Stomach smooth muscle (tissue), 2 donors: Measurements from ENCODE around the gene ALG5.
A peak's percentile ranks its signal among the peaks of the same experiment; 100 is the strongest.

Experiments used
- H3K27ac ChIP-seq: one replicate; pipeline ENCODE4 v1.7.0; 2013; ENCODE audit warnings: mild to moderate bottlenecking, low read length, inconsistent platforms
- H3K27me3 ChIP-seq, 2 donors: one replicate each; pipeline ENCODE4 v1.7.0; 2013; ENCODE audit warnings: low read length in 2 of 2; ENCODE audit not compliant: insufficient read depth in 2 of 2, control insufficient read depth in 1 of 2
- H3K36me3 ChIP-seq, 2 donors: one replicate each; pipeline ENCODE4 v1.7.0; 2013; ENCODE audit warnings: low read length in 2 of 2; ENCODE audit not compliant: control insufficient read depth in 2 of 2, insufficient read depth in 2 of 2
- H3K4me1 ChIP-seq: one replicate; pipeline ENCODE4 v1.7.0; 2013; ENCODE audit warnings: low read length; ENCODE audit not compliant: control insufficient read depth, insufficient read depth
- H3K4me3 ChIP-seq, 2 donors: one replicate each; pipeline ENCODE4 v1.7.0; 2013; ENCODE audit warnings: low read length in 2 of 2
- H3K9ac ChIP-seq, 2 donors: one replicate each; pipeline ENCODE4 v1.7.0; 2013; ENCODE audit warnings: low read length in 2 of 2, mild to moderate bottlenecking in 1 of 2
- H3K9me3 ChIP-seq, 2 donors: one replicate each; pipeline ENCODE4 v1.7.0; 2013; ENCODE audit warnings: low read length in 2 of 2; ENCODE audit not compliant: control insufficient read depth in 2 of 2
- donor health status: healthy.
- donor health status: Pancreatic carcinoma.

ALG5 gene

GRCh38 chr13:36915896-36916640 is 83.1 kb downstream of the ALG5 start:
- Histone ChIP-seq H3K4me1 (peaks cover 16% of the 10 kb centered on the region), H3K27ac (no peak overlapping the region), H3K4me3 (no peak overlapping the region), H3K9ac (no peak overlapping the region), H3K9me3 (no peaks in the 10 kb centered on the region), H3K36me3 (no peaks in the 10 kb centered on the region), H3K27me3 (no peaks in the 10 kb centered on the region)

- H3K9ac ChIP-seq: no peak overlapping the region
- no peaks in the 10 kb centered on the region for H3K27me3 ChIP-seq
- H3K9me3 ChIP-seq: no peaks in the 10 kb centered on the region
- no peaks in the 10 kb centered on the region for H3K36me3 ChIP-seq
- H3K27ac ChIP-seq: no peak overlapping the region
- peaks cover 14% of the 10 kb centered on the region for H3K4me1 ChIP-seq
- H3K4me3 ChIP-seq: peak overlapping the region in 1 of 2 donors; percentile 15
Observed at GRCh38 chr13:36915106-36915505, 84.0 kb downstream of the ALG5 start.

GRCh38 chr13:36914648-36915047 is 84.5 kb downstream of the ALG5 start:
- peaks cover 14% of the 10 kb centered on the region for H3K4me1 ChIP-seq
- no peak overlapping the region for H3K9ac ChIP-seq
- H3K27ac ChIP-seq: no peak overlapping the region
- H3K4me3 ChIP-seq: peak overlapping the region in 1 of 2 donors; percentile 15
- H3K27me3 ChIP-seq: no peaks in the 10 kb centered on the region
- no peaks in the 10 kb centered on the region for H3K9me3 ChIP-seq
- H3K36me3 ChIP-seq: no peaks in the 10 kb centered on the region

GRCh38 chr13:36913463-36913862 is 85.7 kb downstream of the ALG5 start:
- H3K27me3 ChIP-seq: no peaks in the 10 kb centered on the region
- no peak overlapping the region for H3K27ac ChIP-seq
- H3K4me1 ChIP-seq: peaks cover 11% of the 10 kb centered on the region
- no peak overlapping the region for H3K4me3 ChIP-seq
- H3K9me3 ChIP-seq: no peaks in the 10 kb centered on the region
- H3K9ac ChIP-seq: no peak overlapping the region
- H3K36me3 ChIP-seq: no peaks in the 10 kb centered on the region

- Histone ChIP-seq H3K9ac (no peak overlapping the region), H3K9me3 (no peaks in the 10 kb centered on the region), H3K27me3 (no peaks in the 10 kb centered on the region), H3K27ac (no peak overlapping the region), H3K4me3 (no peak overlapping the region), H3K36me3 (no peaks in the 10 kb centered on the region), H3K4me1 (peaks cover 8% of the 10 kb centered on the region)
Observed at GRCh38 chr13:36912973-36913372, 86.2 kb downstream of the ALG5 start.

GRCh38 chr13:36912369-36912768 is 86.8 kb downstream of the ALG5 start:
- Histone ChIP-seq H3K27me3 (no peaks in the 10 kb centered on the region), H3K27ac (no peak overlapping the region)

GRCh38 chr13:36910545-36910944 is 88.6 kb downstream of the ALG5 start:
- H3K4me3 ChIP-seq: no peak overlapping the region
- peaks cover 8% of the 10 kb centered on the region for H3K4me1 ChIP-seq
- no peak overlapping the region for H3K27ac ChIP-seq
- H3K27me3 ChIP-seq: no peaks in the 10 kb centered on the region
- H3K9ac ChIP-seq: no peak overlapping the region
- H3K36me3 ChIP-seq: no peaks in the 10 kb centered on the region
- no peaks in the 10 kb centered on the region for H3K9me3 ChIP-seq

More at GRCh38 chr13:36912369-36912768, 86.8 kb downstream of the ALG5 start:
- Histone ChIP-seq H3K36me3 (no peaks in the 10 kb centered on the region), H3K4me3 (no peak overlapping the region), H3K9ac (no peak overlapping the region), H3K4me1 (peaks cover 8% of the 10 kb centered on the region), H3K9me3 (no peaks in the 10 kb centered on the region)

GRCh38 chr13:36907821-36908220 is 91.3 kb downstream of the ALG5 start:
- Histone ChIP-seq H3K9ac (no peak overlapping the region), H3K27ac (no peak overlapping the region), H3K4me3 (no peak overlapping the region), H3K4me1 (no peaks in the 10 kb centered on the region), H3K9me3 (no peaks in the 10 kb centered on the region), H3K27me3 (no peaks in the 10 kb centered on the region), H3K36me3 (no peaks in the 10 kb centered on the region)

GRCh38 chr13:36907266-36907665 is 91.9 kb downstream of the ALG5 start:
- H3K4me3 ChIP-seq: no peak overlapping the region
- H3K9ac ChIP-seq: no peak overlapping the region
- H3K4me1 ChIP-seq: no peaks in the 10 kb centered on the region
- no peaks in the 10 kb centered on the region for H3K27me3 ChIP-seq
- H3K27ac ChIP-seq: no peak overlapping the region
- H3K9me3 ChIP-seq: no peaks in the 10 kb centered on the region
- no peaks in the 10 kb centered on the region for H3K36me3 ChIP-seq

- no peaks in the 10 kb centered on the region for H3K4me1 ChIP-seq
- no peaks in the 10 kb centered on the region for H3K27me3 ChIP-seq
- no peaks in the 10 kb centered on the region for H3K36me3 ChIP-seq
- no peak overlapping the region for H3K4me3 ChIP-seq
- H3K9ac ChIP-seq: no peak overlapping the region
- no peak overlapping the region for H3K27ac ChIP-seq
- no peaks in the 10 kb centered on the region for H3K9me3 ChIP-seq
Observed at GRCh38 chr13:36905944-36906343, 93.2 kb downstream of the ALG5 start.

GRCh38 chr13:36903925-36904595 is 95.1 kb downstream of the ALG5 start:
- no peak overlapping the region for H3K27ac ChIP-seq
- H3K36me3 ChIP-seq: peaks cover 0 to 2% of the 10 kb centered on the region in 2 donors
- no peak overlapping the region for H3K4me3 ChIP-seq
- H3K9me3 ChIP-seq: peaks cover 0 to 6% of the 10 kb centered on the region in 2 donors
- H3K9ac ChIP-seq: no peak overlapping the region
- H3K27me3 ChIP-seq: no peaks in the 10 kb centered on the region
- no peaks in the 10 kb centered on the region for H3K4me1 ChIP-seq
